Superior temporal gyrus (tissue), 1 donor: Measurements from ENCODE around the gene ATXN10.
"Not testable (repeated sequence)": the region's sequence is repeated elsewhere in the genome, so short reads cannot be mapped to it uniquely, and the experiment has no call there.

Experiments
- DNase-seq: peaks from one replicate; pipeline ENCODE4 v3.0.0-alpha.2; 2016; ENCODE audit errors: extremely low spot score

ATXN10 gene

DNA sequence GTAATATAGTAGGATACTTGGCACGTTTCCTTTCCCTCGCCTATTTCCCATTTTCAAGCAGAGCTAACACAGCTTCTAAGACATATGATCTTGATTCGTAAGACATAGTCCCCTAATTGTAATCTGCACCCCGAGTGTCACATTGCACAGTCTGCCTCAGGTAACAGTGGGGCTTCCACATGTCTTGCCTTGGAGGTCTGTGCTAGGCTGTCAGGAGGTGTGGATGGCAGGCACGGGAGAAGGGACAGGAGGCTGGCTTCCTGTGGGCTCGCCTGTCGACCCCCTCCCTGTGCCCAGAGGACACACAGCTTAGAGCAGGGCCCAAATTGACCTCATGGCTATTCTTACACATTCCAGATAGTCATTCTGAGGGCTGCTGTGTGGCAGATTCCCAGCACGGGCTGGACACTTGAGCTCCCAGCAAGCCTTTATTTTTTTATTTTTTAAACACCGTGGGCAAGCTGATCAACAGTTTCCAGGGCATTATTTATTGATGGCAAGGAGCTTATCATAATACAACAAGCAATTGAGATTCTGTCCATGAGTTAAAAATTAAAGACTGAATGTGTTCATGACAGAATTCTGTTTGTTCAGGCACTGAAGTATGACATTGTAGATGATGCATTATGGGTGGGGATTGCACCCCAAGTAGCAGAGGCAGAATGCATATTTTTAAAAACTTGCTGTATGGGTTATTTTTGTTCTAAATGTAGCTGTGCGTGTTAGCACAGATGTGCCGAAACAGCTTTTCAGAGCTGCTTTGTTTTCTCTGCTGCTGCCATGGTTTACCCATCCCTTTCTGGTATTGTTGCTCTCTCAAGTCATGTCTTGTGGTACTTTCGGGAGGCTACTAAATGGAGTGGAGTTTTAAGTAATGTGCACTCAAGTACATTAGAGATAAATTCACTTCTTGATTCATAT lies 113.0 kb downstream of the ATXN10 start:
- peak; percentile 20 for DNase-seq

GRCh38 chr22:45785458-45785857 lies 113.8 kb downstream of the ATXN10 start:
- DNase-seq = no peak

DNA sequence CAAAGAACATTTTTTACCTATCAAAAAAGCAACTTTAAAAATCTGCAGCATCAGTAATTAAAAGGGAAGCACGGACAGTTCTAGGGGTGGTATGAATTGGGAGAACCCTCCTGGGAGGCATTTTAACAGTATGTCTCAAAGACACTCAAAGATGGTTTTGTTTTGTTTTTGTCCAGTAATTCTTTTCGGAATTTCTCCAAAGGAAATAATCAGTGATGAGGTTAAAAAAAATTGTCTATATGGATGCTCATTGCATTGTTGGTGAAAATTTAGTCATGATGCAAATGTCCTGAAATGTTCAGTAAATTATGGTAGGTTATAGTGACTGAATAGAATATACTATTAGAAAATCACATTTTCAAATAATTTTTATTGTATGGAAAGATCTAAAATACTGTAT lies 115.1 kb downstream of the ATXN10 start:
- no peak for DNase-seq

- DNase-seq = no peak
Measured at GRCh38 chr22:45787759-45788158, 116.1 kb downstream of the ATXN10 start.

- DNase-seq = no peak
Measured at GRCh38 chr22:45788522-45788921, 116.9 kb downstream of the ATXN10 start.

DNA sequence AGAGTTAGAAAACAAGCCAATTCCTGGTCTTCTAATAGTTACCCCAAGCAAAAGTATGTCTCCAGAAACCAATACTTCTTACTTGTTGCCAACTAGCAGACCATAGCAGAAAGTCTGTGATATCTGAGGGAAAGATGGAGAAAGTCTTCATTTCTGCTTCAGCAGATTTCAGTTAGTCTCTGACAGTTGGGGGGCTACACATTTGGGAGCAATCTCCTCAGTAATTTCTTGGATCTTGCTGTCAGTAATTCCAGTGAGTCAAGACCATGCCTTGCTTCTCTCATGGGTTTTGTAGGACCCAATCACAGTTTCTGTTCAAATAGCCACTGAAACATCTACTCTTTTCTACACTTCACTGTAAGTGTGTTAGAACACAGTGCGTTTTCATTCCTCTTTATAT lies 118.8 kb downstream of the ATXN10 start:
- DNase-seq = no peak

DNA sequence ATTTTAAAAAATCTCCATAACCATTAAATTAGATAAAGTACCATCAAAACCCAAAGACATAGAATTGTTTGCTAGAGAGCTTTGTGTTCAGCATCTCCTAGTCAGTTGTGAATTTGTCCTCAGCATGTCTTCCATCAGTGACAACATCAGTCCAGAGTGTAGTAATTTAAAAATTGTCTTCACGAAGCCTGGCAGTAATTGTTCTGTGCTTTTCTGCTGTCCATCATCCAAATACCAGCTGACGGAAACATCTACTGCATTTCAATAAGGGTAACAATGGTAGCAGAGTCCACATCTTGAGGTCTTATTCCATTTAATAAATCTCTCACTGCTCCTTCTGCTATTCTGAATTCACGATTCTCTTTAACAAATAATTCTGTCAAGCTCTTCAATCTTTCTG lies 121.5 kb downstream of the ATXN10 start:
- no peak for DNase-seq

- DNase-seq = no peak
Measured at GRCh38 chr22:45793892-45794291, 122.3 kb downstream of the ATXN10 start.

- not testable (repeated sequence) for DNase-seq
Measured at GRCh38 chr22:45796009-45796408, 124.4 kb downstream of the ATXN10 start.

- no peak for DNase-seq
Measured at GRCh38 chr22:45799291-45799690, 127.7 kb downstream of the ATXN10 start.

DNA sequence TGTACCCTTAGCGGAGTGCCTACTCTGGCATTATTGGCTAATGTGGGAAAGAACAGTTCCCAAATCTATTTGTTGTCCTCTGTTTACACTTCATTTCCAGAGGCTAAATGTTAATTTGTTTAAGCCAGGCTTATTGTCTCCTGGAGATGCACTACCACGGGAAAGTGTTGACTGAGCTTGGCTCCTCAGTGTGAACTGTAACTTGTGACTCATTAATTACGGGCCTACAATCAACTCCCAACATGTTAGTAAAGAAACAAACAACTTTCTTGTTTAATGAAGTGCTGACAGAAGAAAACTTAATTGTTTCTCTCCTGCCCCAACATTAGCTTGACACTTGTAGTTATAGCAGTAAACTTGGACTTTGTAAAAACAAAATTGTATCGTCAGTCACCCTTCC lies 130.4 kb downstream of the ATXN10 start:
- DNase-seq = no peak

GRCh38 chr22:45804319-45804985 lies 132.8 kb downstream of the ATXN10 start:
- no peak for DNase-seq

- no peak for DNase-seq
Measured at GRCh38 chr22:45804986-45805325, 133.3 kb downstream of the ATXN10 start.

GRCh38 chr22:45805413-45805812 lies 133.8 kb downstream of the ATXN10 start:
- DNase-seq = no peak

DNA sequence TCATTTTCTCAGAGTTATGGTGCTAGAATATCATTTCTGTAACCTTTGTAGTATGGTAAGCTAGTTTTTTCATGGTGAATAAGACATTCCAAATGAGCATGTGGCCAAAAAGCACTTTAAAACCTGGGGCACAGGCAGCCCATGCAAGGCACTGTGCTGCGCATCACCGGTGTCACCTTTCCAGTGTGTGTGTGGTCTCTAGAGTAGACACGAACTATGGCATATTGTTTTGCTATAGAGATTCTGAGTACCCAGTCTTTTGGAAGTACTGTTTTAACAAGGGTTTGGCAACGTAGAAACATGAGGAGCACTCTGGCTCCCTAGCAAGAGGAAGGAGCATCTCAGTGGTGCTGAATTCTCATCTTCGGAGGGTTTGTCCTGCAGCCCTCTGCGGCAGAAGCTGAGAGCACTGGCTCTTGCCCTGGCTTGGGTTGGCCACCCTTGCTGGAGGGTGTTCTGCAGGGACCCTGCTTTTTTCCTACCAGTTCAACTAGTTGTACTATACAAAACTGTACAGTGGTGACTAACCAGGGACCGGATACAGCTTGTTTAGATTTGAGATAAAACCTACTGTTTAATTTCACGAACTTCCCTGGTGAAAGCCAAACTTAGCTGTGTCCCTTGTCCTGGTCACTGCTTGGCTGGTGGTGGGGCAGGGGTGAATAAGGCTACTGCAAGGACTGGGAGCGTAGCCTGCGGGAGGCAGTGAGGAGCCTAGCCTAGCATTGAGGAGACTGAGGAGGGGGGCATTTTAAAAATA lies 135.7 kb downstream of the ATXN10 start:
- DNase-seq = no peak

- DNase-seq = no peak
Measured at GRCh38 chr22:45812910-45813309, 141.3 kb downstream of the ATXN10 start.

GRCh38 chr22:45814198-45814597 lies 142.6 kb downstream of the ATXN10 start:
- DNase-seq = no peak

GRCh38 chr22:45816776-45817175 lies 145.1 kb downstream of the ATXN10 start:
- DNase-seq = no peak

- peak; percentile 85 for DNase-seq
Measured at GRCh38 chr22:45817745-45818423, 146.2 kb downstream of the ATXN10 start.

- no peak for DNase-seq
Measured at GRCh38 chr22:45818424-45819085, 146.9 kb downstream of the ATXN10 start.

GRCh38 chr22:45819305-45819704 lies 147.7 kb downstream of the ATXN10 start:
- DNase-seq = no peak
